ENCODE measurements around the gene IFIT2.
"Not testable (repeated sequence)": the region's sequence is repeated elsewhere in the genome, so short reads cannot be mapped to it uniquely, and the experiment has no call there.

Gene IFIT2

GRCh38 chr10:89280508-89280907, 21.3 kb upstream of the IFIT2 start:
- DNase-seq: no peak

- DNase-seq: no peak
Observed at GRCh38 chr10:89281606-89282395, 20.0 kb upstream of the IFIT2 start.

GRCh38 chr10:89283025-89283935, 18.6 kb upstream of the IFIT2 start:
- DNase-seq: no peak

- DNase-seq: no peak
Observed at GRCh38 chr10:89283936-89284475, 17.8 kb upstream of the IFIT2 start.

- not testable (repeated sequence) for DNase-seq
Observed at GRCh38 chr10:89284711-89285110, 17.1 kb upstream of the IFIT2 start.

- not testable (repeated sequence) for DNase-seq
Observed at GRCh38 chr10:89285303-89285702, 16.5 kb upstream of the IFIT2 start.

- no peak for DNase-seq
Observed at GRCh38 chr10:89294721-89295239, 7.1 kb upstream of the IFIT2 start.

GRCh38 chr10:89295597-89295996, 6.2 kb upstream of the IFIT2 start:
- DNase-seq: no peak

GRCh38 chr10:89296220-89296648, 5.6 kb upstream of the IFIT2 start:
- no peak for DNase-seq

GRCh38 chr10:89297356-89297755, 4.5 kb upstream of the IFIT2 start:
- DNase-seq: no peak

GRCh38 chr10:89297791-89298190, 4.1 kb upstream of the IFIT2 start:
- DNase-seq: no peak

- no peak for DNase-seq
Observed at GRCh38 chr10:89299031-89299430, 2.8 kb upstream of the IFIT2 start.

- DNase-seq: no peak
Observed at GRCh38 chr10:89301232-89301631, 614 bp upstream of the IFIT2 start.

GRCh38 chr10:89302625-89303024, 779 bp downstream of the IFIT2 start:
- no peak for DNase-seq

GRCh38 chr10:89303161-89303560, 1.3 kb downstream of the IFIT2 start:
- no peak for DNase-seq

- no peak for DNase-seq
Observed at GRCh38 chr10:89304026-89304425, 2.2 kb downstream of the IFIT2 start.

GRCh38 chr10:89304446-89304845, 2.6 kb downstream of the IFIT2 start:
- DNase-seq: no peak

GRCh38 chr10:89304925-89305324, 3.1 kb downstream of the IFIT2 start:
- no peak for DNase-seq

- DNase-seq: no peak
Observed at GRCh38 chr10:89305766-89306433, 4.1 kb downstream of the IFIT2 start.

GRCh38 chr10:89306434-89307268, 4.8 kb downstream of the IFIT2 start:
- DNase-seq: no peak

- no peak for DNase-seq
Observed at GRCh38 chr10:89307269-89307577, 5.4 kb downstream of the IFIT2 start.

GRCh38 chr10:89308266-89308665, 6.4 kb downstream of the IFIT2 start:
- no peak for DNase-seq
